H9 (cell line): ENCODE data around the gene NR2C1. TPM values are rescaled to one million over a fixed set of nuclear protein-coding genes. Genes with fewer than 3 reads are reported as not detected.

Experiments used
- DNase-seq: peaks from one replicate; pipeline ENCODE4 v3.0.0-alpha.2; 2017
- H2AFZ ChIP-seq: one replicate; pipeline ENCODE4 v1.6.1; 2013; ENCODE audit warnings: mild to moderate bottlenecking, low read length, control low read depth, moderate library complexity
- H2AK5ac ChIP-seq: 2 replicates; pipeline ENCODE4 v1.6.1; 2013; ENCODE audit warnings: low read length, control low read depth, mixed read lengths; ENCODE audit not compliant: insufficient read length
- H2BK120ac ChIP-seq: one replicate; pipeline ENCODE4 v1.6.1; 2013; ENCODE audit warnings: low read depth, mild to moderate bottlenecking, low read length, control low read depth, inconsistent platforms; ENCODE audit not compliant: poor library complexity, severe bottlenecking
- H2BK12ac ChIP-seq: 2 replicates; pipeline ENCODE4 v1.6.1; 2013; ENCODE audit warnings: low read length, control low read depth, mixed read lengths, low read depth; ENCODE audit not compliant: insufficient read length
- H2BK15ac ChIP-seq: 2 replicates; pipeline ENCODE4 v1.6.1; 2013; ENCODE audit warnings: low read depth, low read length, control low read depth
- H2BK20ac ChIP-seq: one replicate; pipeline ENCODE4 v1.6.1; 2013; ENCODE audit warnings: low read depth, mild to moderate bottlenecking, low read length, control low read depth, inconsistent platforms; ENCODE audit not compliant: poor library complexity, severe bottlenecking
- H2BK5ac ChIP-seq: 2 replicates; pipeline ENCODE4 v1.6.1; 2013; ENCODE audit warnings: low read length, control low read depth, mixed read lengths; ENCODE audit not compliant: insufficient read length
- H3K14ac ChIP-seq: 2 replicates; pipeline ENCODE4 v1.6.1; 2013; ENCODE audit warnings: low read length, control low read depth; ENCODE audit not compliant: insufficient read depth
- H3K18ac ChIP-seq: 2 replicates; pipeline ENCODE4 v1.6.1; 2013; ENCODE audit warnings: low read depth, mild to moderate bottlenecking, mixed read lengths, low read length, control low read depth; ENCODE audit not compliant: insufficient read length
- H3K23ac ChIP-seq: 2 replicates; pipeline ENCODE4 v1.6.1; 2013; ENCODE audit warnings: low read length, control low read depth, mixed read lengths, low read depth; ENCODE audit not compliant: insufficient read length
- H3K23me2 ChIP-seq: 2 replicates; pipeline ENCODE4 v1.6.1; 2013; ENCODE audit warnings: low read depth, mild to moderate bottlenecking, mixed read lengths, low read length, control low read depth; ENCODE audit not compliant: insufficient read length, poor library complexity, severe bottlenecking
- H3K27ac ChIP-seq: 2 replicates; pipeline ENCODE4 v1.5.1; 2013; ENCODE audit warnings: low read length, control low read depth, mixed read lengths, low read depth; ENCODE audit not compliant: insufficient read length
- H3K27me3 ChIP-seq: 2 replicates; pipeline ENCODE4 v1.6.1; 2013; ENCODE audit warnings: low read length, control low read depth, inconsistent platforms; ENCODE audit not compliant: insufficient read depth
- H3K4ac ChIP-seq: 2 replicates; pipeline ENCODE4 v1.6.1; 2013; ENCODE audit warnings: low read depth, mild to moderate bottlenecking, control low read depth, inconsistent platforms, low read length, moderate library complexity
- H3K4me1 ChIP-seq: 2 replicates; pipeline ENCODE4 v1.6.1; 2013; ENCODE audit warnings: low read length, control low read depth, inconsistent platforms; ENCODE audit not compliant: insufficient read depth
- H3K4me2 ChIP-seq: 2 replicates; pipeline ENCODE4 v1.6.1; 2013; ENCODE audit warnings: low read length, control low read depth, mixed read lengths; ENCODE audit not compliant: insufficient read length, insufficient read depth
- H3K56ac ChIP-seq: 2 replicates; pipeline ENCODE4 v1.6.1; 2013; ENCODE audit warnings: low read depth, mild to moderate bottlenecking, mixed read lengths, low read length, control low read depth; ENCODE audit not compliant: insufficient read length
- H3K79me1 ChIP-seq: 2 replicates; pipeline ENCODE4 v1.6.1; 2013; ENCODE audit warnings: low read depth, mild to moderate bottlenecking, moderate library complexity, low read length, control low read depth, inconsistent platforms; ENCODE audit not compliant: insufficient read depth, poor library complexity, severe bottlenecking
- H3K79me2 ChIP-seq: 2 replicates; pipeline ENCODE4 v1.6.1; 2013; ENCODE audit warnings: low read length, control low read depth, inconsistent platforms; ENCODE audit not compliant: insufficient read depth
- H3K9ac ChIP-seq: 2 replicates; pipeline ENCODE4 v1.6.1; 2013; ENCODE audit warnings: low read length, control low read depth, mixed read lengths; ENCODE audit not compliant: insufficient read length; ENCODE audit errors: extremely low read depth
- H3K9me3 ChIP-seq: one replicate; pipeline ENCODE4 v1.6.1; 2013; ENCODE audit warnings: low read depth, low read length, inconsistent platforms; ENCODE audit not compliant: control insufficient read depth
- H3T11ph ChIP-seq: one replicate; pipeline ENCODE4 v1.6.1; 2013; ENCODE audit warnings: mild to moderate bottlenecking, low read length, control low read depth, inconsistent platforms
- H4K20me1 ChIP-seq: one replicate; pipeline ENCODE4 v1.6.1; 2013; ENCODE audit not compliant: control insufficient read depth, insufficient read length, insufficient read depth
- H4K5ac ChIP-seq: 2 replicates; pipeline ENCODE4 v1.6.1; 2013; ENCODE audit warnings: low read depth, mild to moderate bottlenecking, mixed read lengths, low read length, control low read depth; ENCODE audit not compliant: insufficient read length
- H4K8ac ChIP-seq: replicated peaks from 2 replicates; pipeline ENCODE4 v1.6.1; 2013; ENCODE audit warnings: low read length, control low read depth, mixed read lengths, low read depth; ENCODE audit not compliant: insufficient read length
- H4K91ac ChIP-seq: 2 replicates; pipeline ENCODE4 v1.6.1; 2013; ENCODE audit warnings: low read depth, mild to moderate bottlenecking, moderate library complexity, mixed read lengths, low read length, control low read depth; ENCODE audit not compliant: insufficient read length
- H3K27ac Mint-ChIP-seq, 3 experiments: 2 replicates in 2 of 3; 3 replicates in 1 of 3; pipeline ENCODE4 v1.8.0; 2020 to 2021; ENCODE audit warnings: mixed read lengths in 3 of 3, mild to moderate bottlenecking in 1 of 3, moderate library complexity in 1 of 3
- H3K27me3 Mint-ChIP-seq: 2 replicates; pipeline ENCODE4 v1.8.0; 2021; ENCODE audit warnings: low read depth, mild to moderate bottlenecking, moderate library complexity, mixed read lengths
- H3K36me3 Mint-ChIP-seq, 3 experiments: 2 replicates in 2 of 3; 3 replicates in 1 of 3; pipeline ENCODE4 v1.8.0; 2020 to 2021; ENCODE audit warnings: low read depth in 3 of 3, mixed read lengths in 3 of 3; ENCODE audit not compliant: insufficient read depth in 1 of 3
- H3K4me1 Mint-ChIP-seq, 2 experiments: 2 replicates each; pipeline ENCODE4 v1.8.0; 2020; ENCODE audit warnings: mixed read lengths in 2 of 2
- H3K4me3 Mint-ChIP-seq, 2 experiments: 2 replicates in 1 of 2; 3 replicates in 1 of 2; pipeline ENCODE4 v1.8.0; 2020 to 2021; ENCODE audit warnings: mild to moderate bottlenecking in 2 of 2, mixed read lengths in 2 of 2, moderate library complexity in 1 of 2
- H3K9me3 Mint-ChIP-seq, 2 experiments: 2 replicates in 1 of 2; 3 replicates in 1 of 2; pipeline ENCODE4 v1.8.0; 2020; ENCODE audit warnings: mild to moderate bottlenecking in 2 of 2, mixed read lengths in 2 of 2, moderate library complexity in 1 of 2
- WGBS: extraction: QIAGEN DNeasy Blood & Tissue Kit; methylation state at CpG from one replicate; pipeline ENCODE4 v1.1.7; 2013; ENCODE audit warnings: missing lambda C conversion rate, low lambda C conversion rate, mixed read lengths; ENCODE audit not compliant: insufficient read length; ENCODE audit errors: extremely low coverage; 5-methylcytosine and 5-hydroxymethylcytosine counted together
- total RNA-seq: library from RNA; stranded (reverse); gene quantifications from 2 replicates; pipeline ENCODE4 v1.2.1, GENCODE V29; 2021
- TF ChIP-seq, protein P1 (sequence below): fragments of 200-600 bp; sonication (generic); conservative IDR thresholded peaks from 3 replicates; pipeline ENCODE4 v1.8.0; 2021; ENCODE audit warnings: antibody characterized with exemption, mild to moderate bottlenecking

Gene NR2C1
- total RNA-seq, 1 experiment from 2014 or later: 47.0 TPM

DNA sequence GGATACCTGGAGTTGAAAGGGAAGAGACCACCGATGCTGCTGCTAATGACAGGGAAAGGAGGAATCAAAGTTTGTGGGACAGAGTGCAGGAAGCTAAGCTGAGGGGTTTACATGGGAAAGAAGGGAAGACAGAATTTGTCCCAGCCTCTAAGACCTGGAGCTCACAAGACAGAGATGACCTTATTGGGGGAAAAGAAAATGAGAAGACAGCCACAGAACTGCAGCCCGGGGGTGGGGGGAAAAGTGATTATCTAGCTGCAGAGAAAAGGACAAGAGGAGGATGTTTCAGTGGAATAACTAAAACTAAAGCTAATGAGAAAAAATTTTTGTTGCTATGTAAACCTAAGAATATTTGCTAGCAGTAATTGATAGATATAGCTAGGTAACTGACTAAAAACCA lies 100.6 kb downstream of the NR2C1 start:
- H3K9me3 Mint-ChIP-seq: no peaks in the 10 kb centered on the region

More for the DNA sequence above, 100.6 kb downstream of the NR2C1 start:
- H3K27me3 Mint-ChIP-seq: no peaks in the 10 kb centered on the region
- H3K27me3 ChIP-seq: no peaks in the 10 kb centered on the region
- H3K4me1 ChIP-seq: no peaks in the 10 kb centered on the region
- no peak overlapping the region for H3K56ac ChIP-seq
- H3K79me1 ChIP-seq: peaks cover 2% of the 10 kb centered on the region
- H4K91ac ChIP-seq: no peak overlapping the region
- no peak overlapping the region for H3K14ac ChIP-seq
- H3K18ac ChIP-seq: no peak overlapping the region
- no peak overlapping the region for H3K27ac ChIP-seq
- H3K36me3 Mint-ChIP-seq: peaks cover 0 to 8% (median 0%) of the 10 kb centered on the region in 3 experiments; a peak in 2 of 7 replicates
- no peak overlapping the region for H3K4me2 ChIP-seq
- H3K4me1 Mint-ChIP-seq: no peaks in the 10 kb centered on the region
- H2AFZ ChIP-seq: no peak overlapping the region
- H4K20me1 ChIP-seq: no peaks in the 10 kb centered on the region
- H2BK120ac ChIP-seq: no peak overlapping the region
- H3K9ac ChIP-seq: no peak overlapping the region
- no peak overlapping the region for H3K4me3 Mint-ChIP-seq
- TF ChIP-seq, protein P1, sequence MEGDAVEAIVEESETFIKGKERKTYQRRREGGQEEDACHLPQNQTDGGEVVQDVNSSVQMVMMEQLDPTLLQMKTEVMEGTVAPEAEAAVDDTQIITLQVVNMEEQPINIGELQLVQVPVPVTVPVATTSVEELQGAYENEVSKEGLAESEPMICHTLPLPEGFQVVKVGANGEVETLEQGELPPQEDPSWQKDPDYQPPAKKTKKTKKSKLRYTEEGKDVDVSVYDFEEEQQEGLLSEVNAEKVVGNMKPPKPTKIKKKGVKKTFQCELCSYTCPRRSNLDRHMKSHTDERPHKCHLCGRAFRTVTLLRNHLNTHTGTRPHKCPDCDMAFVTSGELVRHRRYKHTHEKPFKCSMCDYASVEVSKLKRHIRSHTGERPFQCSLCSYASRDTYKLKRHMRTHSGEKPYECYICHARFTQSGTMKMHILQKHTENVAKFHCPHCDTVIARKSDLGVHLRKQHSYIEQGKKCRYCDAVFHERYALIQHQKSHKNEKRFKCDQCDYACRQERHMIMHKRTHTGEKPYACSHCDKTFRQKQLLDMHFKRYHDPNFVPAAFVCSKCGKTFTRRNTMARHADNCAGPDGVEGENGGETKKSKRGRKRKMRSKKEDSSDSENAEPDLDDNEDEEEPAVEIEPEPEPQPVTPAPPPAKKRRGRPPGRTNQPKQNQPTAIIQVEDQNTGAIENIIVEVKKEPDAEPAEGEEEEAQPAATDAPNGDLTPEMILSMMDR: no peak
- H3K9me3 ChIP-seq: no peaks in the 10 kb centered on the region
- H3K27ac Mint-ChIP-seq: peak overlapping the region in 1 of 3 experiments; percentile 9; a peak in 2 of 7 replicates
- H2BK20ac ChIP-seq: no peak overlapping the region
- no peak overlapping the region for H2BK12ac ChIP-seq
- H2AK5ac ChIP-seq: no peak overlapping the region
- no peak overlapping the region for H3K4ac ChIP-seq
- H3K79me2 ChIP-seq: no peaks in the 10 kb centered on the region
- no peak overlapping the region for H2BK15ac ChIP-seq
- no peak overlapping the region for H3T11ph ChIP-seq
- no peak overlapping the region for H4K5ac ChIP-seq
- no peak for DNase-seq
- WGBS: no CpG with 5 or more reads among the region's 2 CpGs
- H4K8ac ChIP-seq: no peak overlapping the region
- no peak overlapping the region for H3K23ac ChIP-seq
- no peak overlapping the region for H2BK5ac ChIP-seq
- H3K23me2 ChIP-seq: no peaks in the 10 kb centered on the region
